HG02885 (cell line): ENCODE results near the gene MGAT5.
A peak's percentile ranks its signal among the peaks of the same experiment; 100 is the strongest.

ENCODE experiments used
- ATAC-seq: cut with Tn5 transposase; IDR thresholded peaks from one replicate; pipeline ENCODE4 v1.9.1; 2021; ENCODE audit warnings: mild to moderate bottlenecking; ENCODE audit not compliant: unreplicated experiment, poor library complexity

MGAT5 gene

DNA sequence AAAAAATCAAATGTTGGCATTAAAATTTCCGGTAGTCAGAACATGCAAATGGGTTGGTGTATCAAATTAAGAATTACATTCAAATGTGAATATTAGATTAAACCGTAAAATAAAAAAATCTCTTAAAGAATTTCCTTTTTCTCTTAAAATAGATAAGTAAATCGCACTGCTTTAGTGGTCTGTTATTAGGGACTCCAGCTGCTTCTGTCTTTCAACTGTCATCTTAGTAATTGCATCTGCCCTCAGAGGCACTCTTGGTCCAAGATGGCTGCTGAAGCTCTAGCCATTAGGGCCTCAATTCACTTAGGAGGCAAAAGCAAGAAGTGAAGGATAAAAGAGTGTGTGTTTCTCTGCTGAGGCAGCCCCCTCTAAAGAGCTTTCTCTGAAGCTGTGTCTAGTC, 132.4 kb downstream of the MGAT5 start:
- no peak for ATAC-seq

DNA sequence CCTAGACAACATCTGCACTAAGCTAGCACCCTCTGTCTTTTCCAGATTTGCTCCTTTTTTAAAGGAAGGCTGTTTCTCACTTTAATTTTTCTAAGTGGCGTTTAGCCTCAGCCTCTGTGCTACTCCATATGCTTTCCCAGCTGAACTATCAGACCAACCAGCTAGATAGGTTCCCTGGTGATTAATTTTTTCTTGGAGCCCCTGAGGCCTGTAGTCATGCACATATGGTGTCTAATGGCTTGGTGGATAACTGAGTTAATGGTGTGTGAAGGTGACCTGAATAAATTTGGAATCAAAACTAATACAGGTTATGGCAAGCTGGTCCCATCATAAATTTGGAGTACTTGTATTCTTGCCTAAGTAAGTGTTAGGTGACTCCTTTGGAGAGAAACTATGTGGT, 135.5 kb downstream of the MGAT5 start:
- ATAC-seq: no peak

DNA sequence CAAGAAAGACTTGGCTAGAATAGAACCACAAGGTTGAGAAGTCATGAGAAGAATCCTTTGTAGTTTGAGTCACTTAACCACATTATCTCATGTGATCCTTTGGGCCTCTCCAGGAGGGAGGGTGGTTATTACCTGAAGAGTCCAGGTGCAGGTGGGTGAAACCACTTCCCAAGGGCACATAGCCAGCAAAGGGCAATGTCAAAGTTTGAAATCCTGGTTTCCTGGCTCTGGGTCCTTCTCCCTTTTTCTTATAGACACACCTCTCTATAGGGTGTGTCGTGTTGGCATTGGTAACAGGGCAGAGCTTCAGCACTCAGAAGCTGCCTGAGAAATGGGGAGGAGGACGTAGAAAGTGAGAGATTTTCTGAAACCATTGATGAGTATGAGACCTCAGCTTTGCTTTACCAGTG, 137.9 kb downstream of the MGAT5 start:
- ATAC-seq: peak; percentile 88

DNA sequence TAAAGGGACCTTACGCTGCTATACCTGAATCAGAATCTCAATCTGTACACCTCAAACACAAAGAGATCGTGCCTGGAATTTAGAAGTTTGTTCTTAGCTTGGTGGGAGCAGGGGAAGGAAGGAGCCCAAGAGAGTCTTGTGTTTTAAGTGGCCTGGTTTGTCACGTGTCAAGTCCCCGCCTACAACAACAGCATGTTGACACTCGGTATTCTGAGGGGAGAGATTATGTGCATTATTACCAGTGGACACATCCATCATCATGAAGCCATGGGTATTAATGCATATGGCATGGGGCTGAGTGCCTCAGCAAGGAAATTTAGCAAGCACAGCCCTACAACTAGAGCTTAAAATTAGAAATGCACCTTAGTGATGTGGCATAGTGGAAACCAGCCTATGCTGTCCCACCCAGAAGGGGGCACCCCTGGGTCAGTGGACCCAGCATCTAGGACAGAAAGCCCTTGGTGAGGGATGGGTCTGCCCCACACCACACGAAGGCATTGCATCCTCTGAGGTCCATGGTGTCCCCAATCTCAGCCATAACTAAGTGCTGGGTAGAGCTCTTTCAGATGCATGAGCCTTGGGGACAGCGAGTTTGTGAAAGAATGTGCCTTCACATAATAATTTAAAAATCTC, 138.7 kb downstream of the MGAT5 start:
- no peak for ATAC-seq

DNA sequence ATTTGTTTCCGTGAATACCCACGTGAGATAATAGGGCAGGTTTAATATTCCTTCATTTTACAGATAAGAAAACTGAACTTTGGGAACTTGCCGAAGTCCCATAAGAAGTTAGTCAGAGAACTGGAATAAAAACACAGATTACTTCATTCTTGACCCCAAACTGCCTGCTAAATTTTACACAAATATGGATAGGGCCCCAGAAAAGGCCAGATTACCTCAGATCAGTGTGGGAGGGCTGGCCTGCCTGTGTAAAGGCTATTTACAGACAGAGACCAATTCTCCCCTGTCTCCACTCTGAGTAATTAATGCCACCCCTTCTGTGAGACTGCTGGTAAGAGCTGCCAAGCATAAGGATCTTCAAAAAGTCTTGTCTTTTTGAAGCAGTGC, 139.2 kb downstream of the MGAT5 start:
- no peak for ATAC-seq

DNA sequence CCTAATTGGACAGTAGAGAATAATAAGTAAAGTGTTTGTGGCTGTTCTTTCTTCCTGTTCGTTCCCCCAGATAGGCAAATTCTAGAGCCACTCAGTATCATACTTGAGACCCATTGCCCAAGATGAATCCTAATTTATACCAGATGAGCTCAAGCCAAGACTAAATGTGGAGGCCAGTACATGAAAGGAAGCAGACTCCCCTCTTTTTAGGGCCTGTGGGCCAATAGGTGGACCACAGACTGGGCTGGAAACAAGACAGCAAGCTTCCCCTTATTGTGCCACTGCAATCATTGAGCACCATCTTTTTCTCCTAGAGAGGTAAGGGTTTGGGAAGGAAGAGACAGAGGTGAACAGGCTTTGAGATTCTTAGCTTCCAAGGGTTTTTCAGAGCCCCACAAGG, 141.9 kb downstream of the MGAT5 start:
- ATAC-seq: no peak

DNA sequence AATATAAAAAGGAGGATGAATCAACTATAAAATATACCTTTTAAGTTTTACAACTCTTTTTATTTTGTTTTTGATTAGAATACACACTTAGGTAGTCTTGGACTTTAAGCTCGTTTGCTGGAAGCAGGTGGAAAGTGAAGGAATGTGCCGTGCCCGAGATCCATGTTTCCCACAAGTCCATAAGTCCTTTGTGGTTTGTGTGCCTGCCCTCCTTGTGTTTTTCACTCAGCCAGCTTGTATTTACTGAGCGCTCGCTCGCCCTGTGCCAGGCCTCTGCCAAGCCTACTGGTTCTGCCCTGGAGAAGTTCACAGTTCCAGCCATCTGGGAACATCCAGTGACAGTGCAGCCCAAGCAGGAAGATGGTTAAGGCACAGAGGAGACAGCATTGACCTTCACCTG, 142.6 kb downstream of the MGAT5 start:
- ATAC-seq: no peak

DNA sequence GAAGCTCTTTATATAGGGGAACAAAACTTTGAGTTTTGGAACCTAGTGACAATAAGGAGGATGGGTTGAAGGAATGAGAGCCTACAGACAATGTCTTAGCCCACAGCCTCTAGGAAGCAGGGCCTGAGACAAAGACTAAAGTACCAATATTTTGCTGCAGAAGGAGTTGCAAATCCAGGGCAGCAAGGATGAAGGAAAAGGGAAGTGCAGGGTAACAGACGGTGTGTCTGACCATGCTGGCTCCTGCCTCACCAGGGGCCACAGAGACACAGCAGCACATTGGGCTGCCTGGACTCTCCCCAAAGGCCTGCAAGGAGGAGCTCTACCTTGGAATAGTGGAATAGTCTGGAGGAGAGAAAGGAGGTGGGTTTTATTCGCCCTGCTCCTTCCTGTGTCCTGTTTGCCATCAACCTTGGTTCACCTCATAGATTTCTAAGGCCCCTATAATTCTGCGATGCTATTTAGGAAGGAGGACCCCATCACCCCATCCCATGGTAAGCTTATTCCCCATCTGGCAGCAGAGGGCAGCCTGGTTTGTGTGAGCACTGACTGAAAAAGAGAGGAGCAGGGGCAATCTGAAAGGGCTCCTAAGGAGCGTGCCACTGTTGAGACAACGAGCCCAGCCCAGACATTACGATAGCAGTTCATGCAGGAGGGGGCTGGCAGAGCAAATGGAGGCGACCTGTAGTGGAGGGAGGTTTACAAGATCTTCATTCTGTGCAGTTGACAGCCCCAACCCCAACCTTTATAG, 143.4 kb downstream of the MGAT5 start:
- no peak for ATAC-seq

DNA sequence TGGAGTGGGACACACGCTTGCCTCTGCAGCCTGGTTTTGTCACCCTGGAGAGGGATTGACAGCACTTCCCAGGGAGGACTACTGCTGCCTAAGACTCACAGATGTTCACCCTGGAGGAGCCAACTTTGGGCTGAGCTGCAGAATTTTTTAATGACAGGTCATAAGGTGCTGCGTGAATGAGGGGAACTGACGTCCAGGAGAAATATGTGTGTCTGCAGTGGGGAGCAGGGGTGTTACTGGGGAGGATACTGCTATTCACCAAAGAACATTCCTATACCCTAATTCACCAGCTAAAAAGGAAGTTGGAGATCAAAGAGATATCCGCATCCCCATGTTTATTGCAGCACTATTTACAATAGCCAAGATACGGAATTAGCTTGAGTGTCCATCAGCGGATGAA, 144.4 kb downstream of the MGAT5 start:
- no peak for ATAC-seq

DNA sequence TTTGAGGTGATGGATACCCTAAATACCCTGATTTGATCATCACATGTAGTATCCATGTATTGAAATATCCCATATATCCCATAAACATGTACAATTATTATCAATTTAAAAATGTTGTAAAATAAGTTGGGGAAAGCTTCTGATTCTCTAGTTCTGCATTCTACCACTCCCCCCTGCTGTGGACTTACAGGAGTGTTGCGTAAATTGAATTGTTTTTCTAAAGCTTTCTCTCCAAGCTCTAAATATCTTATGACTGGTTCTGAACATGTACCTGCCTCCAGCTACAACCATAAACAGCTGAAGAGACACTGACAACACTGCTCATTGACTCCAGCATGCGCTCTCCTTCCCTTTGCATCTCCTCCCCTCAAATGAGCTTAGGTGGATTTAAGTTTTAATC, 145.2 kb downstream of the MGAT5 start:
- no peak for ATAC-seq

DNA sequence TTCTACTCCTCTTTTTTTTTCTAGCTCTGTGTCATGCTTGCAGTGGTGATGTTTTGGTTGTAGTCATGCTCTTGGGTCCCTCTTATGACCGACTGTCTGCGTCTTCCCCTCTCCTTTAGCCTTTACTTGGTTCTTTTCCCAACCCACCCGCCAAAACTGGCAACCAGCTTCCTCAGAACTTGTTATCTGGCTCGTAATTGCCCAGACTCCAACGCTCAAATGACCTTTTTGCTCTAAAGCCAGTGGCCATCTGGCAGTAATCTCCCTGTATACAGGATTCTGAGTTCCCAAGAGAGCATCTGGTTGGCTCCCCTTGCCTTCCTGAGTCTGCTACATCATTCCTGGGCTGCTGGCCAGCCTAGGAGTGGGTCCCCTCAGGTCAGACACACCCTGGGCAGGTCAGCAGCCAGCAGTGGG, 147.2 kb downstream of the MGAT5 start:
- ATAC-seq: no peak

DNA sequence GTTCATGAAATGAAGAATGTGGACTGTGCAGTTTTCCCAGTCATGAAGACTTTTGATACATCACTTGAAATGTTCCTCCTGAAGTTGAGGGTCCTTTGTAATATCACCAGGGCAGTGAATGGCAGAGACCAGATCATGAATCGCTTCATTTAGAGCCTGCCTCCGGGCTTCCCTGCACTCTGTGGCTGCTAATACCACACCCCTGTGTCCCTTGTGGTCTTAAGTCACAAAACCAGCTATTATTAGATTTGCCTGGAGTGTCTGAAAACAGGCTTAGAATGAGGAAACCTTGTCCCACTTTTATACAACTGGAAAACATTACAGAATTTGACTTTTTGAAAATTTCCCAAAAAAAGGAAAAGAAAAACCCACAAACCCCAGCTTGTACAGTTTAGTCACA, 147.9 kb downstream of the MGAT5 start:
- ATAC-seq: no peak

DNA sequence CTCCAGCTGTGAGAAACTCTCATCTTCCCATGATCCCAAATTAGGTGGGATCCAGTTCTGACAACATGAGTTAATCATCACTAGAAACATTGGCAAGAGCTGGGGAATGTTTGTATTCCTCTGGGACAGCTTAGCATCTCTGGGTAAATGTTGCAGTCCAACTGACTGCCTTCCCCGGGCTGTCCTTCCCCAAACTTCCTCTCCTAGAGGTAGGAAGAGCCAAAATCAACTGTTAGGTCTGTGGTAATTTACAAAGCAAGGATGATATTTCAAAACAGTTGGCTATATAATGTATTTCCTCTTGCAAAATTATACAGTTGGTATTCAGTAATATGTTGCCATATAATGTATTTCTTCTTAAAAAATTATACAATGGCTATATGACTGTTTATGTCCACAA, 148.5 kb downstream of the MGAT5 start:
- no peak for ATAC-seq

DNA sequence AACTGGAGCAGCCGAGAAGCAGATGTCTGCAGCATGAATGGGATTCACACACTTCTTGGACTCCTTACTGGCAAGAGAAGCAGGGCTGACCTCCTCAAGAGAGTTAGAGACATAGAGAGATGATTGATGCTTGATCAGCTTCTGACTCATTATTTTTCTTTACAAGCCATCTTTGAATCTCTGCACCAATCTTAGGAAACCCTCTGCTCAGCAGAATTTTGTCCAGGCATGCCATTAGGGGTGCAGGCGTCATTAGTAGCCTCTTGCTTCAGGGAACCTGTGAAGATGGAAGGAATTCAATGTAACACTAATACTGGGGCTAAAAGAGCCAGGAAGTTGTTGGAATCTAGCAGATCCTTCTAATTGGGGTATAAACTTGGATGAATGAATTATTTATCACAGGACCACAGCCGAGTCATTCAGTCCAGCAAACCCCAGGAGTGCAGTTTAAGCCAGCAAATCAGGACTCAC, 151.8 kb downstream of the MGAT5 start:
- ATAC-seq: no peak

DNA sequence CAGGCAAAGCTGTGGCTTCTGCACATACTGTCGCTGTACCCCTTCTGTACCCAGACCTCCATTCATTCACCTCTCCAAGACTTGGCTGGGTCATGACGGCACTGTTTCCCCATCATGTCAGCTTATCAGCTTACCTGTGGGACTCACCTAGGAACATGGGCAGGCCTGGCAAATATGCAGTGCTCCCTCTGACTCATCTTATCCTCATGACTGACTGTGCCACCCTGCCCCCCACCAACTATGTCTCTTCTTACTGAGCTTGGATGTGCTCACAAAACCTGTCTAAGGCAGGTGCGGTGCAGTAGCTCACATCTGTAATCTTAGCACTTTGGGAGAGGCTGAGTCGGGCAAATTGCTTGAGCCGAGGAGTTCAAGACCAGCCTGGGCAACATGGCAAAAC, 152.4 kb downstream of the MGAT5 start:
- ATAC-seq: no peak

DNA sequence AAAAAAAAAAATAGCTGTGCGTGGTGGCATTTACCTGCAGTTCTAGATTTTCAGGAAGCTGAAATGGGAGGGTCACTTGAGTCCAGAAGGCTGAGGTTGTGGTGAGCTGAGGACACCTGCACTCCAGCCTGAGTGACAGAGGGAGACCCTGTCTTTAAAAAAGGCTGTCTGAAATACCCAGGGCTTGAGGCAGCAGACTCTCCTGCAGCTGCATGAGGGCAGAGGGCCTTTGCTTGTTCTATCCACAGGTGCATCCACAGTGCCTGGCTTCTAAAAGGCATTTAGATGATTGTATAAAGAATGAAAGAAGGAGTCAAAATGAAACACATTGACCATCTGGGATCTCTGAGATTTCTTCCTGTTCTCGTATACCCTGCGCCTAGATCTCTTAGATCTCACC, 152.9 kb downstream of the MGAT5 start:
- ATAC-seq: no peak

DNA sequence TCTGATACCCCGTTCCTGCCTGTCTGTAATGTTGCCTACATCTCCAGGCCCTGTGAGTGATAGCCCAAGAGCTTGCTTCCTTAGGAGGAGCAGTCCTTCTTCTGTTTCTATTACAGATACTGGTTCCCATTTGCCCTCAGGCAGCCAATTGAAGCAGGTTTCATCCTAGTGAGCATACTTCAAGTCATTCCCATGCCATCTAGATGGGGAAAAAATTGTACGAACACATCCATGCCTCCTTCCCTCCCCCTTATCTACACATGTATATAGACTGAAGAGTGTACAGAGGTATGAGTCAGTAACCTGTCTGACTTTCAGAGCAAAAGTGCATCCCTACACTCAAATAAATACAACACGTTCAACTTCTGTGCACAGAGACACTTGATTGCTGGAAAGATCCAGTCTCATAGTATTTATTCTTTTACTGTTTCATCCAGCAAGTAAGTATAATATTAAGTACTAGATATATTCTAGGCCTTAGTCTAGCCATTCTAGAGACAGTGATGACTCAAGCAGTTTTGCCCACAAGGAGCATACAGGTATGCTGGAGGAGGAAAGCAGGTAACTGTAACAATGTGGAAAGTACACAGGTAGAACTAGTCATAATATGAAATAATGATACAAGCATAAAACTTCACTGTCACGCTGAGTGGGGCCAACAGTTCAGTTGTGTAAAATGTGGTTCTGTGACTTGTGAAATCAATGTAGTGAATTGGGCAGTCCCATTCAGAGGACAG, 153.4 kb downstream of the MGAT5 start:
- ATAC-seq: no peak

DNA sequence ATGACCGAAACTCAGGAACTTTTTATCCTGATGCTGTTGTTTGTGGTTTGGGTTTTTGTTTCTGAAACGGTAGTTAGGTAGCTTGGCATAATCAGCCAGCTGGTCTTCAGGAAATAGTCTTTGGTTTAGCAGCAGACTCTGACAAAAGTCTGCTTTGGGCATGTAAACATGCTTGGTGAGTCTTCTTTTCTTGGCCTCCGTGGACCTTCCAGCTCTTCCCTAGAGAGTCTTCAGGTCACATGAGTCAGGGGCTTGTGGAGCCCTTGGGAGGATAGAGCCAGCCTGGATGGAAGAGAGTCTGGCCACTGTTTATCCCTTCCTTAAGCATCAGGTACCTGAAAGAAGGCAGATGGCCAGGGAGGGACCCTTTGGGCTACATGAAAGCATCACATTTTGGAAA, 154.5 kb downstream of the MGAT5 start:
- no peak for ATAC-seq

DNA sequence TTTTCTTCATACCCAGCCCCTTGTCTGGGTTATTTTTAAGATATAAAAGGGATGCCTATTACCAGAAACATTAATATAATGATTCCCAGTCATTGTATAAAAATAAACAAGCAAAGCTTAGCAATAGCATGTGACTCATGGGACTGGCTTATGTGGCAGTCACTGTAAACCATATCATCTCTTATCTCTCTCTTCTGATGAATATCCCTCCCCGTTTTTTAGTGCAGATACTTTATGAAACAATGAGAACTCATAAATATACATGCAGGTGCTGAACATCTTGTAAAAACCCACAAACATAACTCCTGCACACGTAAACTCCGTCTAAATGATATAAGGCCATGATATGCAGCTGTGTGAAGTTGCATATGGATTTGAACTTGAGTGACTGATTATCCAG, 154.9 kb downstream of the MGAT5 start:
- no peak for ATAC-seq

DNA sequence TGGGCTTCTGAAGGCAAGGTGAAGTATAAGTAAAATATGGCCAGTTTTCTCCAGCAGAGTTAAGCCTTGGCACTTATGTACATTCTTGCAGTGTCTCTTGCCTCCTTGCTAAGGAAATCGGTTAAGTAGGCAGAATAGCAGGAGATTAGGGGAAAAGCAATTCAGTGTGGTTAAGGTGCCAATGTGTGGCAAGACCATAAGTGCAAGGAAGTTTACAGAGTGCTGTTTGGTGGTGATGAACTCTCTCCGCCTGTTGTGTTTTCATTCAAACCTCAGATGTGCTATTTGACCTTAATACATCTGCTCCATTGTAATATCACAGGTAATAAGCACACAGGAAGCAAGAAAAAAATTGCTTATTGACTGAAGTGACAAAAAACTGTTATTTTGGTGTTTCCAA, 156.1 kb downstream of the MGAT5 start:
- ATAC-seq: no peak

DNA sequence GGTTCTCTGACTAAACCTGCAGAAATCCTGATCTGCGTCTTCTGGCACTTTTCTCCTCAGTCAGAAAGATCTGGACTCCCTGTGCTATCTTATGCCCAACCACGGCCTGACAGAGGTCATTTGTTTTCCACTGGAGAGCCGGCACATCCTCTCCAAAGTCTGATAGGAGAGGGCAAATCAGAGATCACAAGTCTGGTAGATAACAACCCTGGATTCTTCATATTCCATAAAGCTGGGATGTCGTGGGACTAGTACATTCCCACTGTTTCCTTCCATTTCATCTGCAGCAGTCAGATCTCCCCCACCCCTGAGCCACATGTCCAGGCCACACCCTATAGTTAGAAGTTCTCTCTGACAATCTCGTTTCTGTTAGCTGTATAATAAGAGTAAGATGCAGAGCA, 157.0 kb downstream of the MGAT5 start:
- no peak for ATAC-seq
